HEK293T (cell line): ENCODE data around the gene RTEL1.

ENCODE experiments used
- CTCF ChIA-PET: fragments of 350-600 bp; formaldehyde crosslinking; extraction: SDS; loops from one replicate; lab custom pipeline; 2021; ENCODE audit warnings: antibody characterized with exemption, inconsistent platforms; lab: Yijun Ruan, JAX
- POLR2A ChIA-PET: fragments of 350-600 bp; formaldehyde crosslinking; extraction: SDS; loops from one replicate; lab custom pipeline; 2020; ENCODE audit warnings: antibody characterized with exemption, inconsistent platforms; lab: Yijun Ruan, JAX
- DNase-seq: peaks from one replicate; pipeline ENCODE4 v3.0.0; 2012; ENCODE audit warnings: mixed read lengths; ENCODE audit errors: extremely low spot score
- ARNT ChIP-seq: fragments of 450-650 bp; IDR thresholded peaks from 2 replicates; pipeline ENCODE4 v1.6.1; 2017; ENCODE audit warnings: mild to moderate bottlenecking
- BHLHE40 ChIP-seq: fragments of 450-650 bp; IDR thresholded peaks from 2 replicates; pipeline ENCODE4 v1.6.1; 2016; ENCODE audit warnings: mild to moderate bottlenecking, moderate library complexity, borderline replicate concordance
- CTBP1 ChIP-seq: fragments of 450-650 bp; IDR thresholded peaks from 2 replicates; pipeline ENCODE4 v1.6.1; 2016; ENCODE audit warnings: borderline replicate concordance
- ELF4 ChIP-seq: fragments of 450-650 bp; IDR thresholded peaks from 2 replicates; pipeline ENCODE4 v1.6.1; 2017; ENCODE audit warnings: antibody characterized with exemption
- FOXA1 ChIP-seq: fragments of 450-650 bp; IDR thresholded peaks from 2 replicates; pipeline ENCODE4 v1.6.1; 2016; ENCODE audit warnings: mild to moderate bottlenecking
- FOXK2 ChIP-seq: fragments of 450-650 bp; IDR thresholded peaks from 2 replicates; pipeline ENCODE4 v1.6.1; 2016; ENCODE audit warnings: mild to moderate bottlenecking
- FOXM1 ChIP-seq: fragments of 450-650 bp; IDR thresholded peaks from 2 replicates; pipeline ENCODE4 v1.6.1; 2017; ENCODE audit warnings: mild to moderate bottlenecking, borderline replicate concordance
- HDGF ChIP-seq: fragments of 450-650 bp; IDR thresholded peaks from 2 replicates; pipeline ENCODE4 v1.6.1; 2017; ENCODE audit warnings: antibody characterized with exemption, borderline replicate concordance
- L3MBTL2 ChIP-seq: fragments of 450-650 bp; conservative IDR thresholded peaks from 2 replicates; pipeline ENCODE4 v1.6.1; 2016; ENCODE audit warnings: mild to moderate bottlenecking
- LEF1 ChIP-seq: fragments of 450-650 bp; IDR thresholded peaks from 2 replicates; pipeline ENCODE4 v1.6.1; 2017; ENCODE audit warnings: mild to moderate bottlenecking, borderline replicate concordance
- NFRKB ChIP-seq: fragments of 450-650 bp; IDR thresholded peaks from 2 replicates; pipeline ENCODE4 v1.6.1; 2016; ENCODE audit warnings: mild to moderate bottlenecking, moderate library complexity
- PKNOX1 ChIP-seq: fragments of 450-650 bp; IDR thresholded peaks from 2 replicates; pipeline ENCODE4 v1.6.1; 2016
- SP1 ChIP-seq: fragments of 450-650 bp; IDR thresholded peaks from 2 replicates; pipeline ENCODE4 v1.6.1; 2017
- SUZ12 ChIP-seq: fragments of 450-650 bp; IDR thresholded peaks from 2 replicates; pipeline ENCODE4 v1.6.1; 2016; ENCODE audit warnings: mild to moderate bottlenecking
- TARDBP ChIP-seq: fragments of 450-650 bp; IDR thresholded peaks from 2 replicates; pipeline ENCODE4 v1.6.1; 2016
- ZNF384 ChIP-seq: fragments of 450-650 bp; IDR thresholded peaks from 2 replicates; pipeline ENCODE4 v1.6.1; 2016

RTEL1 gene

DNA sequence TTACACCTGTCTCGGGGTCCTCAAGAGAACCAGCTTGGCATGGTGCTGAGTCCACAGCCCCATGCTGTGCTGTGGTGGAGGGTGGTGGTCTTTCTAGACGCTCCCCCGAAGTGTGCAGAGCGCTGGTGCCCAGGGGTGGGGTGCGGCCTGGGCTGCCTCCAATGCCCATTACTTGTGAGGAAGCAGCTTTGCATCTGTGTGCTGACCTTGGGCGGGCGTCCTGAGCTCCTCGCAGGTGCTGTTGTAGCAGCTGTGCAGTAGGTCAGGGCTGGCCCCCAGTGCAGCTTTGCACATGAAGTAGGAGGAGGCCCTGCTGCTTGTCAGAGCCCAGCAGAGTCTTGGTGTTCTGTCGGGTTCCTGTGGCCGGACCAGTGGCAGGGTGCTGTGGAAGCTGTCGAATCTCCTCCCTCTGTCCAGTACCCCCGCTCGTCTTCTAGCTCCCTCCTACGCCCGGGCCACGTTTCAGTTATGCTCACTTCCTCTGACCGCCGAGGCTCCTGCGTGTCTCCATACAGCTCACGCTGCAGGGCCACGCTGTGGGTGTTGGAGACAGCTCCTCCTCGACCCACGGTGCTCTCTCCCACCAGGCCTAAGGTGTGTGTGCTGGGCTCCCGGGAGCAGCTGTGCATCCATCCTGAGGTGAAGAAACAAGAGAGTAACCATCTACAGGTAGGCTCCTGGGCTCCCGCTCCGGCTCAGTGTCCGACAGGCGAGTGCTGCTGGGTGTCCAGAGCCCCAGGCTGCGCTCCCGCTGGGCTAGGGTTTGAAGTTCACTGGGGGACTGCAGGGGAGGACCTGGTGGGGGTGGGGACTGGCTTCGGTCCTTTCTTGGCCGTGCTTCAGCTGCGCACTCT lies 4.1 kb downstream of the RTEL1 start:
- DNase-seq, result no peak
- ChIA-PET POLR2A (interaction anchor here (1.4 kb wide), 1 partner anchor 9 kb away, joined by 3 read pairs; the partner anchor contains the start of gene STMN3), CTCF (no interaction called here)
- no peak for TF ChIP-seq BHLHE40
- no peak for TF ChIP-seq SP1
- TF ChIP-seq CTBP1, result no peak
- no peak for TF ChIP-seq ZNF384
- no peak for TF ChIP-seq TARDBP
- no peak for TF ChIP-seq LEF1
- TF ChIP-seq PKNOX1, result no peak
- TF ChIP-seq FOXA1, result no peak
- TF ChIP-seq SUZ12, result no peak
- TF ChIP-seq HDGF, result no peak
- TF ChIP-seq ARNT, result no peak
- TF ChIP-seq FOXK2, result no peak
- TF ChIP-seq NFRKB, result no peak
- no peak for TF ChIP-seq L3MBTL2
- no peak for TF ChIP-seq FOXM1
- TF ChIP-seq ELF4, result no peak

DNA sequence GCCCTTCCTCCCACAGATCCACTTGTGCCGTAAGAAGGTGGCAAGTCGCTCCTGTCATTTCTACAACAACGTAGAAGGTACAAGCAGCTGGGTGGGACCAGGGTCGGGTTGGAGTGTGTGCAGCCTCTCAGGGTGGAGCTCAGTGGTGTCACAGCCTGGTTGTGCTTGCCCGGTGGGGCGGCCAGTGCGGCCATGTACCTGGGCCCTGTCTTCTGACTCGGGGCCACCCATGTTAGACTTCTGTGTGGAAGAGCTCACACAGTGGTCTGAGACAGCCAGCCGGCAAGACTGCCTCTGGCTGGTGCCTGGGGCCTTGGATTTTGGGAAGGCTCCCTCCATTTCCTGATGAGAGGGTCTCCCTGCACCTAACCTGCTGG lies 4.7 kb downstream of the RTEL1 start:
- no peak for TF ChIP-seq ARNT
- TF ChIP-seq BHLHE40, result no peak
- no peak for TF ChIP-seq TARDBP
- TF ChIP-seq PKNOX1, result no peak
- TF ChIP-seq HDGF, result no peak
- no peak for TF ChIP-seq ELF4
- no peak for TF ChIP-seq FOXK2
- TF ChIP-seq CTBP1, result no peak
- no peak for TF ChIP-seq FOXA1
- no peak for DNase-seq
- POLR2A ChIA-PET, result interaction anchor here (1.4 kb wide), 1 partner anchor 10 kb away, joined by 3 read pairs; the partner anchor contains the start of gene STMN3
- CTCF ChIA-PET, result no interaction called here

GRCh38 chr20:63663332-63664066 lies 5.4 kb downstream of the RTEL1 start:
- no peak for DNase-seq
- TF ChIP-seq ARNT, result no peak
- no peak for TF ChIP-seq ELF4
- TF ChIP-seq SUZ12, result no peak
- TF ChIP-seq CTBP1, result no peak
- TF ChIP-seq PKNOX1, result no peak
- no peak for TF ChIP-seq FOXM1
- TF ChIP-seq HDGF, result no peak
- no peak for TF ChIP-seq BHLHE40
- TF ChIP-seq ZNF384, result no peak
- TF ChIP-seq SP1, result no peak
- TF ChIP-seq LEF1, result no peak
- ChIA-PET POLR2A (no interaction called here), CTCF (no interaction called here)

GRCh38 chr20:63664143-63664851 lies 6.2 kb downstream of the RTEL1 start:
- POLR2A ChIA-PET, result no interaction called here
- no peak for DNase-seq
- TF ChIP-seq LEF1, result no peak
- CTCF ChIA-PET, result no interaction called here

DNA sequence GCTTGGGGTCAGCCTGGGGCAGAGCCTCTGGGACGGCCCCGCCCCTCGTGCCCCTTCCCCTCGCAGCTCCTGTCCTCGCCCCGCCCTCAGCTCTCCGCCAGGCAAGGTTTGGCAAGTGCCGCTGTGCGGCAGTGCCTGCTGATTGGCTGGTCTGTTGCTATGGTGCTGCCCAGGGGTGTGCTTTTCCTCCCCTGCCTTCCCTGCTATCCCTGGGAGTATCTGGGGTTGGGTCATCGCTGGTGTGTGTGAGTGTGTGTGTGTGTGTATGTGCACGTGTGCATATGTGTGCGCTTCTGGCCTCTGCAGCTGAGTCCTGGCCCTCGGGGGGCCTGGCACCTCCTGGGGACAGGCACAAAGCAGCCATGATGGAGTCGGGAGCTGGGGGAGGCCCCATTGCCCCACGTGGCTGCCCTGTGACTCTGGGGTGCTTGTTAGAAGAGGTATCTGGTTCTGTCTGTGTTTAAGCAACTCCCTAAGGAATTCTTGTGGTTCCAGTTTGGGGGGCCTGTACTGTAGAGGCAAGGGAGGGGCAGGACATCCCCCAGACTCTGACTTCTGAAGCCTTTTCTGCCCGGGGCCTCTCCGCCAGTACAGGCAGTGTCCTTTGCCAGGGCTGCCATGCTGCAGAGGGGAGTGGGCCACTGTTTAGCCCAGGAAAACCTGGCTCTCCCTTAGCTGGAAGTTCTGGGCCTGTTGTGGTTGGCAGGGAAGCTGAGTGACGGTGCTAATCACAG lies 6.9 kb downstream of the RTEL1 start:
- no peak for TF ChIP-seq L3MBTL2
- CTCF ChIA-PET, result no interaction called here
- no peak for DNase-seq
- POLR2A ChIA-PET, result no interaction called here

DNA sequence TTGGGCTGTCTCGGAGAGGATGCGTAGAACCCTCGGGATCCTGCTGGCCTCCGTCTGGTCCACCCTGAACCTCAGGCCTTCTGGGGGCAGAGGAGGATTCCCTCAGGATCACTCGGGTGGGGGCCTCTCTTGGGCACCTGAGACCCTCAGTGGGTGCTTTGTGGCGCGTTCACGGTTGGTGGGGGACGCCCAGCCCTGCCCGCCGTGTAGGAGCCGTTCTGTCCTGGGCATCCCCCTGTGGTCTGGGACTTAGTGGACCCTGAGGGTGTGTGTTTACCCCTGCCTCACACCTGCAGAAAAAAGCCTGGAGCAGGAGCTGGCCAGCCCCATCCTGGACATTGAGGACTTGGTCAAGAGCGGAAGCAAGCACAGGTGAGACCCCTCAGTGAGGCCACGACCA lies 7.6 kb downstream of the RTEL1 start:
- CTCF ChIA-PET, result no interaction called here
- POLR2A ChIA-PET, result no interaction called here
- DNase-seq, result no peak
- no peak for TF ChIP-seq LEF1
- TF ChIP-seq FOXK2, result no peak
- no peak for TF ChIP-seq ELF4
- TF ChIP-seq HDGF, result no peak
- no peak for TF ChIP-seq ZNF384
- no peak for TF ChIP-seq SP1
- TF ChIP-seq ARNT, result no peak
- TF ChIP-seq TARDBP, result no peak
- no peak for TF ChIP-seq L3MBTL2
- TF ChIP-seq FOXA1, result no peak
- no peak for TF ChIP-seq BHLHE40
- TF ChIP-seq NFRKB, result no peak
